ENCODE measurements around the gene TMEM169.
"Not testable (repeated sequence)": the region's sequence is repeated elsewhere in the genome, so short reads cannot be mapped to it uniquely, and the experiment has no call there.

TMEM169 gene

DNA sequence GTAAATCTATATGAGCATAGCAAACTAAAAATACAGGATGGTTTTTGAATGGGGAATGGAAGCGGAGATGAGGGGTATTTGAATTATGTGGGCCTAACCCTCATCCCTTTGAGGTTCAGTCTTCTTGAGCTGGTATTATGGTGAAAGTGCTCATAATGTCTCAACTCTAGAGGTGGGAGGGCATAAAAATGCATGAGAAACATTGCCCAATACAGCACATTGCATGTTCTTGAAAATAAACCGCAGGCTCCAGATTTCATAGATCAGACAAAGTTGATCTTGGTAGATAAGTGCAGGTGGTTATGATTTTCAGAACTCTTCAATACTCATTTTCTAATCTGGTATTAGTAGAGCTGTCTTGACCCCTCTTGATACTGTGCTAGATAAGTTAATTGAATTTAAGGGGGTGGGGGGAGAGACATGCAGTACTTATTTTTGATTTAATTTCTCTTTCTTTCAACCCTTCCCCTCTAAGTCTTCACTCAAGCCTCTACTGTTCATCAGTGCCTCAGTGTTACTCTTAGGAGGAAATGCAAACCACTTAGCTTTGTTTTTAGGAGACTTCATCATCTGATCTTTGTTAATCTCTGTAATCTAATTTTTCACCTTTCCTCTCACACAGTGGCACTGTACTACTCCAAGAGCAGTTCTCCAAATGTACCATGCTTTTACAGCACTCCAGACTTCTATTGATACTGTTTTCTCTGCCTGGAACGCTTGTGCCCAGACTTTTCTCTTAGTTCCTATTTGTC lies 49.6 kb downstream of the TMEM169 start:
- no peak for DNase-seq (ENCODE audit: low spot score)

DNA sequence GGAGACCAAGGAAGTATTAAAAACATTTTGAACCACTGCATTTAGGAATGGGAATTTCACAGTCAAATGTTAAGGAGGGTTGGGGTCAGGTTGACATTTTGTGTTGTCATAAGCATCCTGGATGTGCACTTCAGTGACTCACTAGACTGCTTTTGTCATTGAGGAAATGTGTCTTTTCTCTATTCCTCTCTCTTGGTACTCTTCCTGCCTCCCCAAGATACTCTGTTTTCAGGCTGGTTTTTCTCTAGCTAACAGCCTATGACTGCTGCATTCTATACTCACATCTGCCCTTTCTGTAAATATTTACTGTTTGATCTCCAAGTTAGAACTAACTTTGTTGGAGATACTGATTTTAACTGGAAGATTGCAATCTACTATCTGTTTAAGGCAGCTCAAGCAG lies 50.9 kb downstream of the TMEM169 start:
- DNase-seq (ENCODE audit: low spot score): no peak

DNA sequence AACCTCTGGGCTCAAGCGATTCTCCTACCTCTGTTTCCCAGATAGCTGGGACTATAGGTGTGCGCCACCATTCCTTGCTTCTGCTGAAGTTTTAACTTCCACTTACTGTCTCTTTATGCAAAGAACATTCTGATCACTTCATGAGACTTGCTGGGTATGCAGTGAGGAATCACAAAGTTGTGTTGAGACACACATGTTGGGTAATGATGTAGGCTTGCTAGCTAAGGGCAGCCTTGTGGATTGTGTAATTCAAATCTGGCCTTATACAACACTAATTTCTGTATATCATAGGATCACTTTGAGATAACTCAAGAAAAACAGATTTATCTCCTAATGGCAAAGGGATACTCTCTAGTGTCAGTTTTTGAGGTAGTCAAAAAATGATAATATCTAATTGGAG lies 51.7 kb downstream of the TMEM169 start:
- DNase-seq (ENCODE audit: low spot score): no peak

DNA sequence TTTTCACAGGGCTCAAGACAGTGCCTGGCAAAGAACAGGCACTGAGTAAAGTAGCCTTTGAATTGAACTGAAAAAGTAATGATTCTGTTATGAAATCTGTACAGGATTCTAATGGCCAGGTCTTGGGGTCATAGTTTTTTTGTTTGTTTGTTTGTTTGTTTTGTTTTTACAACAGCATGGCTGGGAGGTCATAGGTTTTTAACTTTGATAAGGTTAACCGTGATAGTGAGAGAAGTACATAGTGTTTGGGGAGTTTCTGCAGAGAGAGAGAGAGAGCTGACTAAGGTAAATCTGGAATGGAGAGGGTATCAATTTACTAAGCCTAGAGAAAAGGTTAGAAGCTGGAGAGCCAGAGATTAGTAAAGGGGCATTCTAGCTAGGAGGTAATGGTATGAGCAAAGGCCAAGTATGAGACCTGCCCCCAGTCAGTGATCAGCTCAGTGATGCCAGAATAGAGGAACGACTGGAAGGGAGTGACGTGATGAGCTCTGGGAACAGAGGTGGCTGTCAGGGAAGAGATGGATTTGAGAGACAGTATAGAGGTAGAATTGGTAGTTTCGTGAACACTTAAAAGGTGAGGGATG lies 53.3 kb downstream of the TMEM169 start:
- DNase-seq (ENCODE audit: low spot score): no peak

DNA sequence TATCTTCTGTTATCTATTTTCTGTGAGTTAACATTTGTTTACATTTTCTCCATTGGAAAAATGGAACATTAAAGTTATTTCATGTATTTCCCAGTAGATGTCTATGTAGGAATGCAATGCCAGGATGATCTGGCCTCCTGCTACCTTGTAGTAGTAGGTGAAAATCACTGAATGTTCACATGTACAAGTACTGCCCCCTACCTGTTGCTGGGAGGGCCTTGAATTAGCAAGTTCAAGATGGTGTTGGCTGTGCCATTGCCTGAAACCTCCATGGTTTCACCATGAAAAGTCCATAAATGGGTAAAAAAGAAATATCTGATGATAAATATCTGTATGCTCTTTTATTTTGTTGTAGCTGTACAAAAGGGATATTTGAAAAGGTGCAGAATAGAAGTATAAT lies 58.2 kb downstream of the TMEM169 start:
- DNase-seq (ENCODE audit: low spot score): no peak

DNA sequence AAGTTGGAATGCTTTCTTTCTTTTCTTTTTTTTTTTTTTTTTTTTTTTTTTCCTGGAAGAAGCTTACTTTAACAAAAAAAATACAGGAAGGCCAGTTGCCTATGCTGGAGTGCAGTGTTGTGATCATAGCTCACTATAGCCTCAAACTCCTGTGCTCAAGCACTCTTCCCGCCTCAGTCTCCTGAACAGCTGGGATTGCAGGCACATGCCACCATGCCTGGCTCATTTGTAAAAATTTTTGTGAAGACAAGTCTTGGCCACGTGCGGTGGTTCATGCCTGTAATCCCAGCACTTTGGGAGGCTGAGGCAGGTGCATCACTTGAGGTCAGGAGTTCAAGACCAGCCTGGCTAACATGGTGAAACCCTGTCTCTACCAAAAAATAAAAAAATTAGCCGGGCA lies 59.8 kb downstream of the TMEM169 start:
- not testable (repeated sequence) for DNase-seq (ENCODE audit: low spot score)

DNA sequence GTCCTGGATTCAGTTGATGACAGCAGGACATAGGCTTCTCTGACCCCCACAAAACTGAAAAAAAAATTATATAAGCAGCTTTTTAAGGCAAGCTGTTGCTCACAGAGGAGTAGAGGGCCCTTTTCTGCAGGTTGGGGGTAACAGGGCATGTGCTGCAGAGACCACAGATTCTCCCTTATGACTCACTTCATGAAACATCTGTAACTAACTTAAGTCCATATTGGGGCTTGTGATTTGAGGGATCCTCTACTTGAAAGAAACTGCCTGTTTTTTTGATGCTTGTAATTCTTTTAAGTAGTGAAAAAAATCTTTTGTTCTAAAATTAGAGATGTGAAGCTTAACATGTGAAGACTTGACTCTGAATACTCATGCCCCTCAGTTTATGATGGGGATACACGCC lies 60.8 kb downstream of the TMEM169 start:
- DNase-seq (ENCODE audit: low spot score): no peak

DNA sequence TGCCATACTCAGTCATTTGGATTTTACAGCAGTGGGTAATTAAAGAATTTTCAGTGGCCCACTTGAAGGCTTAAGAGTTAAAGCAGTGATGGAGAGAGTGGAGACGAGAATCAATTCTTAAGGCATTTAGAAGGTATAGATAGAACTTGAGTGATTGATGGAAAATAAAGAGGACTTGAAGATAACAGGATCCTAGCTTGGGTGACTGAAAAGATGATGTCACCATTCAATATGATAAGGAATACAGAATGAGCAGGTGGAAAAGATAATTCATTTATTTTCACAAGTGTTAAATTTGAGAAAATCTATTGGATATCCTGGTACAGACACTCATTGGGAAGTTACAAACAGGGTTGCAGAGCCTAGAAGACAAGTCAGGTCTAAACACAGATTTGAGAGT lies 62.7 kb downstream of the TMEM169 start:
- no peak for DNase-seq (ENCODE audit: low spot score)

DNA sequence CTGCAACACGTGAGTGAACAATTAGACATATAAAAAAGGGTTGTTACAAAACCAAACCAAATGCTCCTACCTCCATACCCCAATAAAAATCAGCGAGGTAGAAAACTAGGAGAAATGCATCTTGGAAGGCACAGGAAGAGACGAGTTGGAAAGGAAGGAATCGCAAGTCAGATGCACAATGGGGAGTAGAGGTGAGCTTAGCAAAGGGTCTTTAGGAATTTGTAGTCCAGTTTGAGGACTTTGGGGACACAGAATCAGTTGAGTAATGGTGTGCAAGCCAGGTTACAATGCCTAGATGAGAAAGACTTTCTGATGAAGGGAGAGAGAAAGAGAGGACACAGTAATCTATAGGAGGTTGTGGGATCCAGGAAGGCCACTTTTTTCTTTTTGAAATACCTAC lies 63.1 kb downstream of the TMEM169 start:
- DNase-seq (ENCODE audit: low spot score): no peak

DNA sequence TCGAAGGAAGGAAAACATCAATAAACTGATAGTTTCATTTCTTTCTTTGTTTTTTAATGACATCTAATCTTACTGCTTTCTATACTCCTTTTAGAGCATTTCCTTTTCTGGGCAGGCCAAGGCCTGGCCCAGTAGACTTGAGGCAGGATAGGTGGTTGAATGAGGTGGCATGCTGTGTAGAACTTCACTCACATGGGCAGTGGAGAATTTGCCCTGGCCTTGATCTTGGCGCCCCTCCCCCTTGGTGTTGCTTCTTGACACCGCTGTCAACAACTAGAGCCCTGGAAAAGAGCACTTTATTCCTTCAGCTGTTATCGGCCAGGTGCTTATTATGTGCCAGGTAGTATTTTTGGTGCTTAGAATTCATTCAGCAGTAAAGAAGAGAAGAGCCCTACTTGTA lies 64.9 kb downstream of the TMEM169 start:
- DNase-seq (ENCODE audit: low spot score): no peak

DNA sequence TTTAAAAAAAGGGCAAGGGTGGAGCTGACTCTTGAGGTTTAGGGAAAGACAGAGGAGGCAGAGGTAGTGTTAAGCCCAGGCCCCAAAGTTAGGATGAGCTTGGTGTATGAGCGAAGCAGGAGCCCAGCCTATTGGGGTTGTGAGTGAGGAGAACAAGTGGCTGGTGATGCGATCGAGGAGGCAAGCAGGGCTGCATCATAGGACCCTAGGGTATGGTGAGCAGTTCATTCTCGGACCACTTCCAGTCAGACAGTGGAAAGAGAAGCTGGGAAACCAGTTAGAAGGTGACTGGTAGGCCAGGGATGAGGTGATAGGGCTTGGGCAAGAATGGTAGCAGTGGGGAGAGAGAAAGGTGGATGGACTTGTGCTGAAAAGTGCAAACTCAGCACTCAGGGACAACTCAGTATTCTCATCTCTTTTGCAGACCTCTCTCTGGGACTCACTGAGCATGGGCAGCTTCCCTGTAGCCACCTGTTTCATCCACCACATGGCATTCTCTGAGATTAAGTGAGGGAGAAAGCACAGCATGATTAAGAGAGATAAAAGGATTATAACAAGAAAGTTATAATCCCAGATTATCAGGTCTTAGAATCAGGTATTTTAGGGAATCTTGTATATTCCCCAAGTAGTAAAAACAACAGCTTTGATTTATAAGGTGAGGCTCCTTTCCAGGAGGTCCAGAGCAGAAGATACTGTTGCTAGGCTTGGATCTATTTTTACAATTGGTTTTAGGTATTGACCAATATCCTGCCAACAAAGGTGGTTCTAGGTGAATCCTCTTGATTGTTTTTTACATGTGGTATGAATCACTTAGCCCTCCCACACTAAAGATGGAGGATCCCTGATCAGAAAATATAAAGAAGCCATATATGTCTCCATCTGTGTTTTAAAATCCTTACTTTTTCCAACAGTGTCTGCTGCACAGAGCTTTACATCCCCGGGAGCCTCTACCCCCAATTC lies 65.7 kb downstream of the TMEM169 start:
- no peak for DNase-seq (ENCODE audit: low spot score)

DNA sequence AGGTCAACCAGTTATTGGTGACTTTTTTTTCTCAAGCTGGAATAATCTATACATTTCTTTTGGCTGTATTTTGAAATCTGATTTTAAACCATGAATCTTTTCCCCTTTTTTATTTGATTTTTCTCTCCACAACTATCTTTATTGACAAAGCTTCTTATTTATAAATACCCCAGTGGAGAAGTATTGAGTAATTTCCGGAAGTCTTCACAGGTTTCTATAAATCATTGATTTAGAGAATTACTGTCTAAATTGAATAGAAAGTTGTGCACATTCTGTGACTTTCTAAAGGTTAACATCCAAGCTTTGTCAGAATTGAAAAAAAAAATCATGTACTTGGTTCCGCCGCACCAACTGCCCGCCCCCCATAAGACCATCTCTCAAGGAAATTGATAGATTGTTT lies 67.3 kb downstream of the TMEM169 start:
- DNase-seq (ENCODE audit: low spot score): no peak

DNA sequence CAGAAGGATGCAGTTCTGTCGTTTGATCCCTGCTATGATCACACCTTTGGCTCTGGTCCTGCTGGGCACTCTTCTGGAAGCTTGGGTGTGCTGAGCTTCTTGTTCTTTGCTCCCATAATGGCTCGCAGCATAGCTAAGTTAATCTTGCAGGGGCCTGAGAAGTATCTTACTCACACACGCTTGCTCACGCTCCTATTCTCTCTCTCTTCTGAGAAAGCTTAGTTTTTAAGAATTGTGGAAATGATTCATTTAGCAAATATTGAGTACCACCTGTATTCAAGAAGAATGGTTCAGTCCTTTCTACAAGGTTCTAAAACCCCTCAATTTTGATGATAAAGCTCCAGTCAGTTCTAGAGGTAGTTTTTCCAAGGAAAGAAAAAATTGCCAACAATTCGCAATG lies 68.0 kb downstream of the TMEM169 start:
- DNase-seq (ENCODE audit: low spot score): no peak

DNA sequence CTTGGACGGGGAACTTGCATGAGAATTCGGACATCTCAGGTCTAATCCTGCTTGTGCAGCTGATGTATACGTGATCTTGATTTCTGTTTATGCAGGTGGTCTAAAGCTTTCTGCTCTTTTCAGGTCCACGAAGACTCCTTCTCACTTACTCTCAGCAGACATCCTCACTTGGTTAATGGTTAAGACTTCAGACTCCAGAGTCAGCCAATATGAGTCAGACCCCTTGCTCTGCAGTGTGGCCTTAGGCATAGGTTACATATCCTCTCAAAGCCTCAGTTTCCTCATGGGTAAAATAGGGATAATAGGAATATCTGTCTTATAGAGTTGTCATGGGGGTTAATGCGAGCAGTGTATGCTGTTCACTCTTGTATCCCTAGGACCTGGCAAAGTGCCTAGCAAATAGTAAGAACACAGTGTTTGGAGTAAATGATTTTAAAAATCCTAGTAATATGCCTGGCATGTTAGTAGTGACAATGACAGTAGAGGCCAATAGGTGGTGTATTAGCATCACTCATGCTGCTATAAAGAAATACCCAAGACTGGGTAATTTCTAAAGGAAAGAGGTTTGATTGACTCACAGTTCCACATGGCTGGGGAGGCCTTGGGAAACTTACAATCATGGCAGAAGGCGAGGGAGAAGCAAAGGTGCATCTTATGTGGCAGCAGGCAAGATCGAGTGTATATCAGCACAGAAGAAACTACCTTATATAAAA lies 69.8 kb downstream of the TMEM169 start:
- no peak for DNase-seq (ENCODE audit: low spot score)

All from putamen (tissue), 1 donor.